Stimulated activated CD4-positive, alpha-beta T cell treated with anti-CD3 and anti-CD28 coated beads, TNF-alpha, amount 100 ng/mL, for 24 hours (primary cell): Measurements from ENCODE around the gene LRRC74B.
"Not testable (repeated sequence)": the region's sequence is repeated elsewhere in the genome, so short reads cannot be mapped to it uniquely, and the experiment has no call there.

ENCODE experiments used
- DNase-seq, 3 experiments: peaks; one replicate each; pipeline ENCODE4 v3.0.0-alpha.2; 2020; ENCODE audit warnings: low read depth in 3 of 3

The LRRC74B gene

GRCh38 chr22:21054714-21055563 is 9.2 kb downstream of the LRRC74B start:
- no peak for DNase-seq

GRCh38 chr22:21055564-21055834 is 9.8 kb downstream of the LRRC74B start:
- no peak for DNase-seq

- no peak for DNase-seq
These were observed 10.2 kb downstream of the LRRC74B start for GRCh38 chr22:21055880-21056319.

- not testable (repeated sequence) for DNase-seq
These were observed 14.6 kb downstream of the LRRC74B start for GRCh38 chr22:21060363-21060762.

- not testable (repeated sequence) for DNase-seq
These were observed 16.0 kb downstream of the LRRC74B start for GRCh38 chr22:21061660-21062321.

- not testable (repeated sequence) for DNase-seq
These were observed 18.7 kb downstream of the LRRC74B start for GRCh38 chr22:21064425-21064824.

- no peak for DNase-seq
These were observed 19.4 kb downstream of the LRRC74B start for GRCh38 chr22:21064917-21065864.

- no peak for DNase-seq
These were observed 21.5 kb downstream of the LRRC74B start for GRCh38 chr22:21067075-21067900.

- no peak for DNase-seq
These were observed 22.3 kb downstream of the LRRC74B start for GRCh38 chr22:21067901-21068680.

GRCh38 chr22:21068681-21069276 is 23.0 kb downstream of the LRRC74B start:
- DNase-seq, result no peak

GRCh38 chr22:21069375-21069774 is 23.6 kb downstream of the LRRC74B start:
- DNase-seq, result no peak

- DNase-seq, result no peak
These were observed 25.2 kb downstream of the LRRC74B start for GRCh38 chr22:21070690-21071615.

GRCh38 chr22:21071796-21072195 is 26.1 kb downstream of the LRRC74B start:
- not testable (repeated sequence) for DNase-seq

- no peak for DNase-seq
These were observed 27.3 kb downstream of the LRRC74B start for GRCh38 chr22:21073023-21073422.

GRCh38 chr22:21073482-21073881 is 27.7 kb downstream of the LRRC74B start:
- DNase-seq, result no peak

- DNase-seq, result no peak
These were observed 28.5 kb downstream of the LRRC74B start for GRCh38 chr22:21074102-21074715.

GRCh38 chr22:21075516-21076138 is 29.9 kb downstream of the LRRC74B start:
- no peak for DNase-seq
